Measurements from ENCODE around the gene MGLL. TPM values are rescaled to one million over a fixed set of nuclear protein-coding genes. Genes with fewer than 3 reads are reported as not detected.

Gene MGLL
- total and polyA plus RNA-seq, 2 donors from 2014 or later = 74.2 to 250 TPM

- intact Hi-C loops (cut with DNase I) = no loop called here
These were observed 45.1 kb upstream of the MGLL start for GRCh38 chr3:127867412-127867811.

GRCh38 chr3:127865941-127866340 lies 43.6 kb upstream of the MGLL start:
- intact Hi-C loops (cut with DNase I) = no loop called here
- no peaks in the 10 kb centered on the region for H3K9me3 ChIP-seq (ENCODE audit: control insufficient read depth in 2 of 3, insufficient read depth in 1 of 3, low read length in 3 of 3)
- FAIRE-seq (no peak), DNase-seq (no peak)
- no peak overlapping the region for H3K4me3 ChIP-seq (ENCODE audit: low read length in 3 of 3)
- no peaks in the 10 kb centered on the region for H3K4me1 ChIP-seq (ENCODE audit: control insufficient read depth in 2 of 3, insufficient read depth in 2 of 3, low read depth in 1 of 3, low read length in 3 of 3)
- H3K36me3 ChIP-seq (ENCODE audit: control insufficient read depth in 2 of 3, insufficient read depth in 3 of 3, low read length in 3 of 3) = no peaks in the 10 kb centered on the region
- H3K9ac ChIP-seq (ENCODE audit: low read length in 3 of 3) = no peak overlapping the region
- H3K27me3 ChIP-seq (ENCODE audit: control insufficient read depth, insufficient read depth, low read length) = no peaks in the 10 kb centered on the region
- no peak overlapping the region for H3K27ac ChIP-seq (ENCODE audit: low read depth in 2 of 2, low read length in 2 of 2)
- TF ChIP-seq CTCF (IDR thresholded peaks at IDR 0.05; ENCODE audit: borderline replicate concordance, extremely low read depth, insufficient read depth) = no peak

More at GRCh38 chr3:127867412-127867811, 45.1 kb upstream of the MGLL start:
- no peak overlapping the region for H3K4me3 ChIP-seq (ENCODE audit: low read length in 3 of 3)
- FAIRE-seq = no peak
- no peaks in the 10 kb centered on the region for H3K9me3 ChIP-seq (ENCODE audit: control insufficient read depth in 2 of 3, insufficient read depth in 1 of 3, low read length in 3 of 3)
- H3K36me3 ChIP-seq (ENCODE audit: control insufficient read depth in 2 of 3, insufficient read depth in 3 of 3, low read length in 3 of 3) = no peaks in the 10 kb centered on the region
- H3K27ac ChIP-seq (ENCODE audit: low read depth in 2 of 2, low read length in 2 of 2) = no peak overlapping the region
- DNase-seq = no peak
- TF ChIP-seq CTCF (IDR thresholded peaks at IDR 0.05; ENCODE audit: borderline replicate concordance, extremely low read depth, insufficient read depth) = no peak
- H3K27me3 ChIP-seq (ENCODE audit: control insufficient read depth, insufficient read depth, low read length) = no peaks in the 10 kb centered on the region
- H3K9ac ChIP-seq (ENCODE audit: low read length in 3 of 3) = no peak overlapping the region
- H3K4me1 ChIP-seq (ENCODE audit: control insufficient read depth in 2 of 3, insufficient read depth in 2 of 3, low read depth in 1 of 3, low read length in 3 of 3) = no peaks in the 10 kb centered on the region

- Histone ChIP-seq H3K4me3 (ENCODE audit: low read length in 3 of 3) (no peak overlapping the region), H3K9me3 (ENCODE audit: control insufficient read depth in 2 of 3, insufficient read depth in 1 of 3, low read length in 3 of 3) (no peaks in the 10 kb centered on the region), H3K36me3 (ENCODE audit: control insufficient read depth in 2 of 3, insufficient read depth in 3 of 3, low read length in 3 of 3) (no peaks in the 10 kb centered on the region), H3K27ac (ENCODE audit: low read depth in 2 of 2, low read length in 2 of 2) (no peak overlapping the region), H3K9ac (ENCODE audit: low read length in 3 of 3) (no peak overlapping the region), H3K27me3 (ENCODE audit: control insufficient read depth, insufficient read depth, low read length) (no peaks in the 10 kb centered on the region), H3K4me1 (ENCODE audit: control insufficient read depth in 2 of 3, insufficient read depth in 2 of 3, low read depth in 1 of 3, low read length in 3 of 3) (no peaks in the 10 kb centered on the region)
- no peak for DNase-seq
- FAIRE-seq = no peak
- TF ChIP-seq CTCF (IDR thresholded peaks at IDR 0.05; ENCODE audit: borderline replicate concordance, extremely low read depth, insufficient read depth) = no peak
- intact Hi-C loops (cut with DNase I) = no loop called here
These were observed 37.9 kb upstream of the MGLL start for GRCh38 chr3:127860211-127860696.

- H3K27ac ChIP-seq (ENCODE audit: low read depth in 2 of 2, low read length in 2 of 2) = no peak overlapping the region
- no peaks in the 10 kb centered on the region for H3K9me3 ChIP-seq (ENCODE audit: control insufficient read depth in 2 of 3, insufficient read depth in 1 of 3, low read length in 3 of 3)
- no peak for TF ChIP-seq CTCF (IDR thresholded peaks at IDR 0.05; ENCODE audit: borderline replicate concordance, extremely low read depth, insufficient read depth)
- H3K9ac ChIP-seq (ENCODE audit: low read length in 3 of 3) = no peak overlapping the region
- H3K4me1 ChIP-seq (ENCODE audit: control insufficient read depth in 2 of 3, insufficient read depth in 2 of 3, low read depth in 1 of 3, low read length in 3 of 3) = no peaks in the 10 kb centered on the region
- FAIRE-seq = no peak
- no peak for DNase-seq
- intact Hi-C loops (cut with DNase I) = no loop called here
- H3K4me3 ChIP-seq (ENCODE audit: low read length in 3 of 3) = no peak overlapping the region
- H3K27me3 ChIP-seq (ENCODE audit: control insufficient read depth, insufficient read depth, low read length) = no peaks in the 10 kb centered on the region
- no peaks in the 10 kb centered on the region for H3K36me3 ChIP-seq (ENCODE audit: control insufficient read depth in 2 of 3, insufficient read depth in 3 of 3, low read length in 3 of 3)
These were observed 37.4 kb upstream of the MGLL start for GRCh38 chr3:127859730-127860129.

Measured in kidney (tissue), 14 donors.